ENCODE results near the gene FZD7.

FZD7 gene

GRCh38 chr2:202033317-202034248 lies at the start of gene FZD7:
Gene FZD7, plus strand, starts transcription at chr2:202033855. Its CDS starts 793 bp downstream, at chr2:202034648.
- peak; percentile 85 for DNase-seq

- no peak for DNase-seq
Observed at GRCh38 chr2:201984333-201984732, 49.3 kb upstream of the FZD7 start.

DNA sequence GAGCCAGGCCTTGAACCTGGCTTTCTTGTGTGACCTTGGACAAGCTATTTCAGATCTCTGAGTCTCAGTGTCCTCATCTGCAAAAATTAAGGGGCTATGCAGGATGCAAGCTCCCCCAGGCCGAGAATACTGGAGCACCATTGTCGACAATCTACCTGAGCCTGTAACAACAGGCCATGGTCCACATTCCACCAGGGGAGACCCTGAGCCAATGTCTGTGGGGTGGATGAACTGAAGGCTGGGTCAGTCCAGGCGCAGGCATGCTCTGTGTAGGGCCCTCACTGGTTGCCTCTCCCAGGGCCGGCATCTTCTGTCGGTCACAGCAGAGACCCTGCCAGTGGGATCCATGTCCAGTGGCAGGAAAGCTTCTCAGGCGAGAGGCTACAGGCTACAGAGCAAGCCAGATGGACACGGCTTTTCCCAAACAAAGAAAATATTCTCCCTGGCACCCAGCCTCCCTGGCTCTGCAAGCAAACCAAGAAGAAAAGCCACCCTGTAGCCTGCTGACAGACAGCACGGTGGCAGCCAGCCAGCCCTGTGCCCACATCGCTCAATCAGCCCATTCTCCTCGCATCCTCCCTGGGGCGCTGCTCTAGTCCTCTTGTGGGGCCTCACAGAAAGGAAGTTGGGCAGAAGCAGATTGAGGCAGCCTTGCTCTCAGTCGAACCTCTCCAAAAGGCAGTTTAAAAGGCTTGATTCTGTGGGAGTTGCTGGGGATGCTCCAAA lies 48.7 kb upstream of the FZD7 start:
- DNase-seq = no peak

GRCh38 chr2:201985728-201986462 lies 47.8 kb upstream of the FZD7 start:
- no peak for DNase-seq

- DNase-seq = no peak
Observed at GRCh38 chr2:201986463-201986735, 47.3 kb upstream of the FZD7 start.

GRCh38 chr2:201987426-201987825 lies 46.2 kb upstream of the FZD7 start:
- DNase-seq = no peak

DNA sequence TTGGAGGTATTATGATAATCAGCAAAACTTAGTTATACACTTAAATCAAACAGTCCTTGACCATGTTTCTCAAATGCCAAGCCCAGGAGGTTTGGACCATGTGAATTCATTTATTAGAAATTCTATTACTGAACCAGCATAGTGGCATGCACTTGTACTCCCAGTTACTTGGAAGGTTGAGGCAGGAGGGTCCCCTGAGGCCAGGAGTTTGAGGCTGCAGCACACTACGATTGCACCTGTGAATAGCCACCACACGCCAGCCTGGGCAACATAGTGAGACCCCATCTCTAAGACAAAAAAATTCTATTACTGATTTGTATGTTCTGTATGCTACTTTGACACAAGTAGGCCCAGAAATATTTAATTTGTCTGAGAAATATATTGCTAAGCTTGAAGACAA lies 43.6 kb upstream of the FZD7 start:
- no peak for DNase-seq

GRCh38 chr2:201992960-201993359 lies 40.7 kb upstream of the FZD7 start:
- no peak for DNase-seq

DNA sequence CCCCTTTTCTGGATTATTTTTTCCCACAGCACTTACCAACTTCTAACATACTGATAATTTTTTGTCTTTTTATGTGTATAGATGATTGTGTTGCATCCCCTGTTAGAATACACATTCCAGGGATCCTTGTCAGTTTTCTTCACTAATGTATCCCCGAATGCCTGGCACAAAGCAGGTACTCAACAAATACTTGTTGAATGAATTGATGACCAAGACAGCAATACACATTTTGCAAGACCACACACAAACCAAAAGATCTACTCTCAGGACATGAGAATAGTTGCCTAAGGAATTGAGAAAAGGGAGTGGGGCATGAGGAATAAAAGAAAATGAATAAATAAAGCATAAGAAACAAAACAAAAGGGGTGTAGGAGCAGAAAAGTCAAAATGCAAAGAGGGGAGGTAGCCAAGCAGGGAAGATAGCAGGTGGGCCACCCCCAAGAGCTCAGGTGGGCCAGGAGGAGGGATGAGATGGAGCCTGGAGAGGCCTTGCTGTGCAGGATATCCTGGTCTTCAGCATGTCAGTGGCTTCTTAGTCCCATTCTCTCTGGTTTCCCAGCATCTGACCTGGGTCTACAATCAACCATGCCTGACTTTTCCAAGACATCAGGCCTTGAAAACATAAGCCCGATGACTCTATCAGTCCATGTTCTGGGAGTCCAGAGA lies 38.5 kb upstream of the FZD7 start:
- no peak for DNase-seq

DNA sequence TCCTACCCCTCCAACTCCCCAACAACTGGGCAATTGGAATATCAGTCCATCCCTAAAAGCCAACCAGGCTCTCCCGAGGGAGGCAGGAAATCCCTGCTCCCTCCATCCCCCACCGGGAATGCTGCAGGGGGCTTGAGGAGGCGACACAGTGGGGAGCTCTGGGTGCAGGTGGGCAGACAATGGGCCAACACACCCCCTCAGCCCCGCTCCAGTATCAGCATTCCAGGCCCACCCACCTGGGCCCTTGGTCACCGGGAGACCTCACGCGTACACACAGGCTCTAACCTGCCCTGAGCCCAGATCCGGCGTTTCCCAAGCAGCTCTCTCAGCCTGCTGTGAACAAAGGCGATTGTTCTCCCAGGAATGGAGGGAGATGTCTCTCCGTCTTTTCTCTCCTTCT lies 37.6 kb upstream of the FZD7 start:
- no peak for DNase-seq

GRCh38 chr2:201996679-201997314 lies 36.9 kb upstream of the FZD7 start:
- DNase-seq = no peak

DNA sequence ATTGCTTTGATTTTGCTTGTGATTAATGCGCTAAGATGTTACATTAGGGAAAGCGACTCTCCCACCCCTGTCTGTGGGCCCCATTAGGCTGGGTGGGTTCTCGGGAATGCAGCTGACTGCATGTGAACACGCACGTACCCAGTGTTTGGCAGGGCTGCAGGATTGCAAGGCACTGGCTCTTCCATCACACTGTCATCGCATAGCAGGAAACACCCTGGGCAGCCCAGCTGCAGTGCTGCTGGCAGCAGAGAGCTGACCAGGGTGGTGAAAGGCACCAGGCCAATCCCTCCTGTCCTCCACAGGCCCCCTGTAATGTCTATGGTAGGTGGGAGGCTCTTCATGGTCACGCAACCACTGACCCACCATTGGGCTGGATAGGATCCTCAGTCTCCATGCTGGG lies 34.4 kb upstream of the FZD7 start:
- DNase-seq = no peak

GRCh38 chr2:202001826-202002225 lies 31.8 kb upstream of the FZD7 start:
- DNase-seq = no peak

DNA sequence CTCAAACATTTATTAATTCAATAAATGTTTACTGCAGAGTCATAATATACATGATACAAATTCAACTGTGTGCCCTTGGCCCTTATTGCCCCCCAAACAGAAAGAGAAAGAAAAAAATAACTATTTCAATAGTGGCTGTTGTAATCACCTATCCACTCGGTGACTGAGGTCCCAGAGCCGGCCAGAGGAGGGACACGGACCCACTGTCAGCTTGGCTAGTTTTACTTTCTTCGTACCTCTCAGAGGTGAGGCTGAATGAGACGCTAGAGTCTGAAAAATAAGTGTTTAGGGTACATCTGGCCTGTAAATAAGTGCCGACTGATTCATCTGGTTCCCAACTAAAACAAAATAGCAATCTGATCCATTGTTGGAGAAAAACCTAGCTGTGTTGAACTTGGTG lies 31.3 kb upstream of the FZD7 start:
- no peak for DNase-seq

DNA sequence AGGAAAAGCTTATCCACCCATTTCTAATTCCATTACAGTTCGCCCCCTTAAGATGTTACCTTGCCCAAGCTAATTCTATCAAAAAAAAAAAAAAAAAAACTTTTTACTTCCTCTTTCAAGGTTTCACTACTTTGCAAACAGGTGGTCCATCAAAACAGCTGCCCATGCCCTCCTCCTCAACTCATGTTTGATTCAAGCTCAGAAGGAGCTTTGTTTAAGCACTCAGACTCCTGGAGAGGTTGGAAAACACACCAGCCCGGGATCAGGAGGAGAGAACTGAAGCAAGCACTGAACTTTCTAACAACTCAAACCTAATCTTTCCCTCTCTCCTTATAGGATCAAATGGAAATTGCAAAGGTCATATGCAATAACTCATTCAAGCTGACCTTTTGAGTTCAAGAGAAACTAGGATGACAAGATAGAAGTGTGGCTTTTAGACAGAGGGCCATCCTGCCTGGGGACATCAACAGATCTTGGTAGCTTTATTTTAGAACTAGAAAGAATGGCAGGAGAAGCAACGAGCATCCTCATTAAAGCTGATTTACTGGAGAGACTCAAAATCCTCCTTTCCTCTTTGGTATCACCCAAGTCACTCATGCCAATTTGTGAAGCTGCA lies 28.3 kb upstream of the FZD7 start:
- no peak for DNase-seq

- DNase-seq = no peak
Observed at GRCh38 chr2:202006301-202006700, 27.4 kb upstream of the FZD7 start.

- DNase-seq = no peak
Observed at GRCh38 chr2:202007015-202007982, 26.4 kb upstream of the FZD7 start.

DNA sequence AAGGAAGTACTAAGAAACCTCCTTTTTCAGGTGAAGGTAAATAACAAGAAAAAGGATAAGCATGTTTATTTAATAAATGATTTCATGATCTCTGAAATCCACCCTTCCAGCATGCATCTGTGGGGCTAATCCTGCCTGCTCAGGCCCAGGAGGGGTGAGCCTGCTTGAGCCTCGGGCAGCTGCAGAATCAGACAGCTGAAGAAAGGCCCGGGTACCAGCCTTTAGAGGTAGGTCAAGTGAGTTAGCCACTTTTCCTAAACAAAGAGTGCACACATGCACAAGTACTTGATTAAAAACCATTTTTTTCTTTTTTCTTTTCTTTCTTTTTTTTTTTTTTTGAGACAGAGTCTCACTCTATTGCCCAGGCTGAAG lies 25.7 kb upstream of the FZD7 start:
- no peak for DNase-seq

- no peak for DNase-seq
Observed at GRCh38 chr2:202009019-202009481, 24.6 kb upstream of the FZD7 start.

GRCh38 chr2:202009581-202009980 lies 24.1 kb upstream of the FZD7 start:
- DNase-seq = no peak

DNA sequence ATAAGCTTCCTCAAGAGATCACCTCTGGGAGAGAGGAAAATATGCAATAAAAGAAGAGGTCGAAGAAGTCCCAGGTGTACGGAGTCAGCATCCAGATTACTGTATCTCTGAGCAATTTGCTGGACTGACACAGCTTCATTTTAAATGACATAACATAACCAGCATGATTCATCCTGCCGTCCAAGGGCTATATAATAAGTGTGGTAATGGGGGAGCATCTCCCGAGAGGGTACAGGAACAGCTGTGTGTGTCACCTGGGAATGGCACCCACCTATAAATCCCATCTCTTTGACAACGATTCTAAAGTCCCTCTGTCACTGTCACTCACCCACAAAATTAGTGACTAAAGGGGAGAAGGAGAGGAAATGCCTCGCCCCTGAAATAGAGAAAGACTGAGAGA lies 19.3 kb upstream of the FZD7 start:
- no peak for DNase-seq

Measured in stimulated activated CD4-positive, alpha-beta T cell treated with anti-CD3 and anti-CD28 coated beads, Interleukin-4, amount 100 ng/mL, for 24 hours (primary cell).